ENCODE results near the gene SERPINA6.

The SERPINA6 gene

GRCh38 chr14:94363151-94363624 lies 40.1 kb upstream of the SERPINA6 start:
- TF ChIP-seq CTCF (IDR thresholded peaks at IDR 0.05; ENCODE audit: insufficient read depth, low read length, missing control alignments): no peak
- ChIA-PET POLR2A (no interaction called here), CTCF (no interaction called here)
- no peak overlapping the region for H3K4me3 ChIP-seq (ENCODE audit: low read depth, low read length)
- DNase-seq (ENCODE audit: low read depth, low spot score): no peak

GRCh38 chr14:94362614-94363133 lies 39.5 kb upstream of the SERPINA6 start:
- POLR2A ChIA-PET: no interaction called here
- CTCF ChIA-PET: no interaction called here
- no peak for DNase-seq (ENCODE audit: low read depth, low spot score)
- H3K4me3 ChIP-seq (ENCODE audit: low read depth, low read length): no peak overlapping the region
- no peak for TF ChIP-seq CTCF (IDR thresholded peaks at IDR 0.05; ENCODE audit: insufficient read depth, low read length, missing control alignments)

GRCh38 chr14:94361682-94362081 lies 38.5 kb upstream of the SERPINA6 start:
- no peak overlapping the region for H3K4me3 ChIP-seq (ENCODE audit: low read depth, low read length)
- ChIA-PET CTCF (interaction anchor here (1.3 kb wide), 1 partner anchor 126 kb away, joined by 4 read pairs; no protein-coding TSS in a partner anchor), POLR2A (no interaction called here)
- TF ChIP-seq CTCF (IDR thresholded peaks at IDR 0.05; ENCODE audit: insufficient read depth, low read length, missing control alignments): no peak
- DNase-seq (ENCODE audit: low read depth, low spot score): no peak

- CTCF ChIA-PET: interaction anchor here (1.2 to 1.3 kb wide), 2 partner anchors 125 to 127 kb away, joined by 4 to 5 read pairs; no protein-coding TSS in a partner anchor
- no peak for TF ChIP-seq CTCF (IDR thresholded peaks at IDR 0.05; ENCODE audit: insufficient read depth, low read length, missing control alignments)
- no peak overlapping the region for H3K4me3 ChIP-seq (ENCODE audit: low read depth, low read length)
- no peak for DNase-seq (ENCODE audit: low read depth, low spot score)
- POLR2A ChIA-PET: no interaction called here
These were observed 37.9 kb upstream of the SERPINA6 start for GRCh38 chr14:94360945-94361565.

GRCh38 chr14:94357166-94357565 lies 34.0 kb upstream of the SERPINA6 start:
- no peak for DNase-seq (ENCODE audit: low read depth, low spot score)
- CTCF ChIA-PET: interaction anchor here (1.0 to 4.9 kb wide), 12 partner anchors 10 to 193 kb away, joined by 3 to 40 read pairs (median 7); partner anchors contain the start of gene SERPINA2
- POLR2A ChIA-PET: no interaction called here
- TF ChIP-seq CTCF (IDR thresholded peaks at IDR 0.05; ENCODE audit: insufficient read depth, low read length, missing control alignments): no peak
- no peak overlapping the region for H3K4me3 ChIP-seq (ENCODE audit: low read depth, low read length)

GRCh38 chr14:94356379-94357056 lies 33.4 kb upstream of the SERPINA6 start:
- ChIA-PET CTCF (interaction anchor here (1.0 to 4.9 kb wide), 16 partner anchors 11 to 196 kb away, joined by 3 to 40 read pairs (median 5); partner anchors contain the start of gene SERPINA2), POLR2A (interaction anchor here (1.0 kb wide), 1 partner anchor 11 kb away, joined by 3 read pairs; no protein-coding TSS in a partner anchor)
- DNase-seq (ENCODE audit: low read depth, low spot score): no peak
- no peak for TF ChIP-seq CTCF (IDR thresholded peaks at IDR 0.05; ENCODE audit: insufficient read depth, low read length, missing control alignments)
- no peak overlapping the region for H3K4me3 ChIP-seq (ENCODE audit: low read depth, low read length)

Measured in AG04449 (cell line).